GM12864 (cell line): Measurements from ENCODE around the gene TTC23L.

ENCODE experiments used
- DNase-seq: peaks from one replicate; pipeline ENCODE4 v3.0.0-alpha.2; 2011; ENCODE audit warnings: low read depth
- H3K4me3 ChIP-seq: 2 replicates; pipeline ENCODE4 v1.5.1; 2011; ENCODE audit warnings: mild to moderate bottlenecking, low read depth, low read length, control low read depth
- CTCF ChIP-seq: IDR thresholded peaks from 2 replicates; pipeline ENCODE4 v1.5.1; 2011; ENCODE audit warnings: low read depth, mild to moderate bottlenecking, moderate library complexity, low read length, control low read depth, inconsistent platforms; ENCODE audit errors: missing control alignments

TTC23L gene

GRCh38 chr5:34891981-34892380, 53.0 kb downstream of the TTC23L start:
- TF ChIP-seq CTCF = no peak
- H3K4me3 ChIP-seq = no peak overlapping the region
- no peak for DNase-seq

- no peak for TF ChIP-seq CTCF
- no peak overlapping the region for H3K4me3 ChIP-seq
- no peak for DNase-seq
These were observed 53.5 kb downstream of the TTC23L start for GRCh38 chr5:34892414-34892813.

- H3K4me3 ChIP-seq = no peak overlapping the region
- no peak for TF ChIP-seq CTCF
- no peak for DNase-seq
These were observed 55.8 kb downstream of the TTC23L start for GRCh38 chr5:34894716-34895115.

- H3K4me3 ChIP-seq = no peak overlapping the region
- DNase-seq = no peak
- TF ChIP-seq CTCF = no peak
These were observed 56.9 kb downstream of the TTC23L start for GRCh38 chr5:34895641-34896419.

GRCh38 chr5:34897646-34898045, 58.7 kb downstream of the TTC23L start:
- no peak overlapping the region for H3K4me3 ChIP-seq
- no peak for DNase-seq
- no peak for TF ChIP-seq CTCF

- peak; percentile 31 for DNase-seq
- no peak overlapping the region for H3K4me3 ChIP-seq
- TF ChIP-seq CTCF = peak; percentile 76
These were observed 59.4 kb downstream of the TTC23L start for GRCh38 chr5:34898258-34898895.

GRCh38 chr5:34899066-34899465, 60.1 kb downstream of the TTC23L start:
- TF ChIP-seq CTCF = no peak
- no peak overlapping the region for H3K4me3 ChIP-seq
- DNase-seq = no peak
